Measurements from ENCODE around the gene EDAR.

Gene EDAR

GRCh38 chr2:108922141-108922915, 66.7 kb downstream of the EDAR start:
- DNase-seq = no peak

GRCh38 chr2:108921096-108922030, 67.7 kb downstream of the EDAR start:
- DNase-seq = no peak

GRCh38 chr2:108920686-108921085, 68.3 kb downstream of the EDAR start:
- DNase-seq = no peak

- DNase-seq = no peak
These were observed 69.2 kb downstream of the EDAR start for GRCh38 chr2:108919571-108920373.

- DNase-seq = no peak
These were observed 70.1 kb downstream of the EDAR start for GRCh38 chr2:108918941-108919341.

GRCh38 chr2:108918156-108918874, 70.7 kb downstream of the EDAR start:
- no peak for DNase-seq

- DNase-seq = no peak
These were observed 71.5 kb downstream of the EDAR start for GRCh38 chr2:108917526-108917925.

- DNase-seq = no peak
These were observed 72.1 kb downstream of the EDAR start for GRCh38 chr2:108916796-108917421.

GRCh38 chr2:108916122-108916795, 72.8 kb downstream of the EDAR start:
- DNase-seq = no peak

GRCh38 chr2:108912629-108912902, 76.5 kb downstream of the EDAR start:
- no peak for DNase-seq

GRCh38 chr2:108911807-108912628, 77.0 kb downstream of the EDAR start:
- DNase-seq = no peak

GRCh38 chr2:108911401-108911800, 77.6 kb downstream of the EDAR start:
- no peak for DNase-seq

- no peak for DNase-seq
These were observed 78.3 kb downstream of the EDAR start for GRCh38 chr2:108910541-108911396.

GRCh38 chr2:108910011-108910431, 79.0 kb downstream of the EDAR start:
- no peak for DNase-seq

- no peak for DNase-seq
These were observed 79.7 kb downstream of the EDAR start for GRCh38 chr2:108909275-108909823.

- DNase-seq = no peak
These were observed 80.3 kb downstream of the EDAR start for GRCh38 chr2:108908713-108909070.

GRCh38 chr2:108907822-108908712, 81.0 kb downstream of the EDAR start:
- DNase-seq = no peak

- no peak for DNase-seq
These were observed 82.5 kb downstream of the EDAR start for GRCh38 chr2:108906403-108907077.
